H1 (cell line): ENCODE measurements around the gene NUP155. TPM values are rescaled to one million over a fixed set of nuclear protein-coding genes. Genes with fewer than 3 reads are reported as not detected.

Experiments used
- CTCF ChIA-PET: fragments of 300-600 bp; sonication (Branson Sonifier 250); formaldehyde crosslinking; loops from one replicate; lab custom pipeline; 2021; ENCODE audit not compliant: partially characterized antibody; lab: Charles Lee
- POLR2A ChIA-PET: fragments of 300-600 bp; sonication (Branson Sonifier 250); formaldehyde crosslinking; loops from one replicate; lab custom pipeline; 2021; ENCODE audit warnings: inconsistent platforms; ENCODE audit not compliant: partially characterized antibody; lab: Charles Lee
- DNase-seq, 2 experiments: peaks; one replicate each; pipeline versions ENCODE4 v3.0.0 to v3.0.0-alpha.2; 2010 to 2022; ENCODE audit warnings: low spot score in 2 of 2, low read depth in 1 of 2, mixed read lengths in 1 of 2
- FAIRE-seq: peaks from 2 replicates; lab custom pipeline; 2011; peaks lifted over from hg19 to GRCh38; lab: Jason Lieb, UNC
- H2AFZ ChIP-seq: 2 replicates; pipeline ENCODE4 v1.8.1; 2012; ENCODE audit warnings: low read length, inconsistent platforms
- H2AK5ac ChIP-seq: 2 replicates; pipeline ENCODE4 v1.6.1; 2013; ENCODE audit warnings: low read depth, low read length
- H2BK120ac ChIP-seq: replicated peaks from 2 replicates; pipeline ENCODE3; 2013; ENCODE audit warnings: low read depth, low read length, inconsistent platforms
- H2BK12ac ChIP-seq: 2 replicates; pipeline ENCODE4 v1.6.1; 2013; ENCODE audit warnings: low read depth, low read length
- H2BK15ac ChIP-seq: 2 replicates; pipeline ENCODE4 v1.6.1; 2013; ENCODE audit warnings: low read length
- H2BK20ac ChIP-seq: 2 replicates; pipeline ENCODE4 v1.6.1; 2013; ENCODE audit warnings: low read length
- H2BK5ac ChIP-seq: 2 replicates; pipeline ENCODE4 v1.6.1; 2013; ENCODE audit warnings: low read depth, low read length
- H3K14ac ChIP-seq: 2 replicates; pipeline ENCODE4 v1.6.1; 2013; ENCODE audit warnings: inconsistent platforms; ENCODE audit not compliant: insufficient read length
- H3K18ac ChIP-seq: 2 replicates; pipeline ENCODE4 v1.6.1; 2013; ENCODE audit warnings: low read length; ENCODE audit errors: extremely low read depth
- H3K23ac ChIP-seq: 2 replicates; pipeline ENCODE4 v1.6.1; 2013; ENCODE audit warnings: inconsistent platforms; ENCODE audit not compliant: insufficient read length
- H3K23me2 ChIP-seq: 2 replicates; pipeline ENCODE4 v1.6.1; 2013; ENCODE audit warnings: low read depth, low read length
- H3K27ac ChIP-seq: 2 replicates; pipeline ENCODE4 v1.6.1; 2011; ENCODE audit warnings: low read depth, low read length, inconsistent platforms
- H3K27me3 ChIP-seq, 4 experiments: replicated peaks in 1 of 4; 1 replicate in 1 of 4; 2 replicates in 3 of 4; pipeline versions ENCODE4 v1.6.1 to v1.8.1; 2011 to 2013; ENCODE audit warnings: low read length in 3 of 4, mild to moderate bottlenecking in 3 of 4, inconsistent platforms in 2 of 4, mixed read lengths in 2 of 4, moderate library complexity in 1 of 4; ENCODE audit not compliant: control insufficient read depth in 3 of 4, insufficient read depth in 3 of 4; ENCODE audit errors: extremely low read depth in 1 of 4
- H3K36me3 ChIP-seq, 4 experiments: 2 replicates each; pipeline versions ENCODE4 v1.6.1 to v1.8.1; 2011 to 2013; ENCODE audit warnings: mild to moderate bottlenecking in 4 of 4, low read length in 3 of 4, moderate library complexity in 2 of 4, control low read depth in 1 of 4, inconsistent platforms in 1 of 4; ENCODE audit not compliant: insufficient read depth in 4 of 4, control insufficient read depth in 2 of 4
- H3K4ac ChIP-seq: replicated peaks from 2 replicates; pipeline ENCODE3; 2013; ENCODE audit warnings: low read length, low read depth, mixed read lengths, inconsistent platforms; ENCODE audit not compliant: insufficient read length
- H3K4me1 ChIP-seq, 4 experiments: replicated peaks in 1 of 4; 1 replicate in 1 of 4; 2 replicates in 3 of 4; pipeline versions ENCODE4 v1.6.1 to v1.8.1; 2011 to 2013; ENCODE audit warnings: low read length in 3 of 4, inconsistent platforms in 2 of 4, mixed read lengths in 1 of 4; ENCODE audit not compliant: insufficient read depth in 4 of 4, control insufficient read depth in 3 of 4
- H3K4me2 ChIP-seq, 2 experiments: 2 replicates each; pipeline versions ENCODE4 v1.6.1 to v1.8.1; 2011 to 2013; ENCODE audit warnings: low read depth in 2 of 2, low read length in 2 of 2, control low read depth in 1 of 2, inconsistent platforms in 1 of 2, mild to moderate bottlenecking in 1 of 2; ENCODE audit not compliant: insufficient read depth in 1 of 2
- H3K4me3 ChIP-seq, 4 experiments: fragments of 200-600, 300-600 bp in 1 of 4; sonication (generic), shearing (Covaris generic), sonication (Bioruptor Twin) in 1 of 4; 2 replicates each; pipeline versions ENCODE4 v1.5.1 to v1.8.1; 2011 to 2016; ENCODE audit warnings: low read length in 4 of 4, low read depth in 3 of 4, control low read depth in 2 of 4, inconsistent platforms in 2 of 4, mild to moderate bottlenecking in 2 of 4, mixed read lengths in 1 of 4, moderate library complexity in 1 of 4; ENCODE audit not compliant: insufficient read depth in 2 of 4; ENCODE audit errors: extremely low read depth in 1 of 4
- H3K56ac ChIP-seq: replicated peaks from 2 replicates; pipeline ENCODE3; 2013; ENCODE audit warnings: low read depth, mild to moderate bottlenecking, mixed read lengths, low read length, inconsistent platforms; ENCODE audit not compliant: insufficient read length
- H3K79me1 ChIP-seq: 2 replicates; pipeline ENCODE4 v1.6.1; 2013; ENCODE audit warnings: low read depth, low read length, control low read depth
- H3K79me2 ChIP-seq, 2 experiments: 2 replicates each; pipeline versions ENCODE4 v1.6.1 to v1.8.1; 2012 to 2013; ENCODE audit warnings: low read length in 2 of 2, mild to moderate bottlenecking in 2 of 2, inconsistent platforms in 1 of 2; ENCODE audit not compliant: insufficient read depth in 2 of 2, control insufficient read depth in 1 of 2
- H3K9ac ChIP-seq, 4 experiments: replicated peaks in 1 of 4; 1 replicate in 1 of 4; 2 replicates in 3 of 4; pipeline versions ENCODE4 v1.6.1 to v1.8.1; 2011 to 2013; ENCODE audit warnings: low read depth in 3 of 4, low read length in 3 of 4, control low read depth in 2 of 4, mild to moderate bottlenecking in 2 of 4, moderate library complexity in 2 of 4, inconsistent platforms in 1 of 4; ENCODE audit errors: extremely low read depth in 1 of 4
- H3K9me3 ChIP-seq, 2 experiments: 2 replicates each; pipeline versions ENCODE4 v1.6.1 to v1.8.1; 2012 to 2013; ENCODE audit warnings: mild to moderate bottlenecking in 2 of 2, moderate library complexity in 2 of 2, control low read depth in 1 of 2, inconsistent platforms in 1 of 2, low read depth in 1 of 2, low read length in 1 of 2, mixed read lengths in 1 of 2; ENCODE audit not compliant: insufficient read depth in 2 of 2
- H4K20me1 ChIP-seq, 2 experiments: replicated peaks in 1 of 2; 2 replicates each; pipeline versions ENCODE3 to v1.8.1; 2011 to 2013; ENCODE audit warnings: inconsistent platforms in 2 of 2, low read length in 2 of 2, mild to moderate bottlenecking in 1 of 2; ENCODE audit not compliant: insufficient read depth in 2 of 2, control insufficient read depth in 1 of 2
- H4K5ac ChIP-seq: 2 replicates; pipeline ENCODE4 v1.6.1; 2013; ENCODE audit warnings: low read length, low read depth, mixed read lengths, inconsistent platforms; ENCODE audit not compliant: insufficient read length
- H4K8ac ChIP-seq: 2 replicates; pipeline ENCODE4 v1.8.0; 2013; ENCODE audit warnings: mild to moderate bottlenecking, moderate library complexity, low read length, inconsistent platforms; ENCODE audit not compliant: insufficient read depth; ENCODE audit errors: extremely low read depth
- H4K91ac ChIP-seq: replicated peaks from 2 replicates; pipeline ENCODE3; 2013; ENCODE audit warnings: low read length, mixed read lengths, inconsistent platforms; ENCODE audit not compliant: insufficient read length
- CHD7 ChIP-seq: fragments of 300-600 bp; sonication (generic); IDR thresholded peaks from 2 replicates; pipeline ENCODE4 v1.7.1; 2012; ENCODE audit warnings: low read length, moderate library complexity, mild to moderate bottlenecking, inconsistent platforms; ENCODE audit not compliant: insufficient replicate concordance
- polyA plus RNA-seq, 7 experiments: library from polyadenylated mRNA; depleted of rRNA in 3 of 7; stranded (reverse) in 5 of 7; unstranded in 2 of 7; fragments of >200 nt in 5 of 7; fragments of 200-250 nt in 2 of 7; gene quantifications; 1 replicate in 5 of 7; 2 replicates in 1 of 7; 4 replicates in 1 of 7; pipeline versions ENCODE4 v1.2.1 to v1.2.3, GENCODE V29; 2011 to 2013; ENCODE audit warnings: missing spikeins in 2 of 7, mixed read lengths in 2 of 7
- total RNA-seq: library from RNA; stranded (reverse); fragmentation: NEBNext Ultra II Directional; extraction: Animal tissue kit (Norgen Biotek cat#: 25700); gene quantifications from 2 replicates; pipeline ENCODE4 v1.2.1, GENCODE V29; 2021

The NUP155 gene
- total and polyA plus RNA-seq, 2 of the 8 experiments (the other 6 are each of a cell fraction or from before 2014, with no cell fraction given) = 27.1 to 91.6 TPM

- H3K79me2 ChIP-seq = no peaks in the 10 kb centered on the region
- DNase-seq = no peak
- no peak overlapping the region for H3K56ac ChIP-seq
- H3K9ac ChIP-seq = no peak overlapping the region
- H2BK15ac ChIP-seq = no peak overlapping the region
- no peak overlapping the region for H2BK120ac ChIP-seq
- no peak overlapping the region for H3K4me2 ChIP-seq
- no peaks in the 10 kb centered on the region for H3K9me3 ChIP-seq
- H3K14ac ChIP-seq = no peak overlapping the region
- no peak for FAIRE-seq
- no peaks in the 10 kb centered on the region for H3K79me1 ChIP-seq
- no peaks in the 10 kb centered on the region for H3K23me2 ChIP-seq
- no peak overlapping the region for H4K5ac ChIP-seq
- no peak overlapping the region for H2BK12ac ChIP-seq
- no peak overlapping the region for H3K4ac ChIP-seq
- no peak overlapping the region for H3K23ac ChIP-seq
- H3K27me3 ChIP-seq = no peaks in the 10 kb centered on the region
- no peak overlapping the region for H2AFZ ChIP-seq
- no peak overlapping the region for H4K91ac ChIP-seq
- H3K27ac ChIP-seq = no peak overlapping the region
- ChIA-PET CTCF (no interaction called here), POLR2A (interaction anchor here (0.9 to 1.0 kb wide), 3 partner anchors 10 to 27 kb away, joined by 3 read pairs; no protein-coding TSS in a partner anchor)
- no peak overlapping the region for H3K4me3 ChIP-seq
- no peak overlapping the region for H3K18ac ChIP-seq
- H4K8ac ChIP-seq = no peak overlapping the region
- no peaks in the 10 kb centered on the region for H3K4me1 ChIP-seq
- H2AK5ac ChIP-seq = no peak overlapping the region
- no peak overlapping the region for H2BK20ac ChIP-seq
- no peak overlapping the region for H2BK5ac ChIP-seq
- H3K36me3 ChIP-seq = peaks cover 11 to 76% (median 51%) of the 10 kb centered on the region in 4 experiments
- H4K20me1 ChIP-seq = peaks cover 0 to 1% of the 10 kb centered on the region in 2 experiments
- no peak for TF ChIP-seq CHD7
Measured at GRCh38 chr5:37326536-37326935, 44.4 kb downstream of the NUP155 start.
